A549 treated with Mapracorat at 1 μM for 4 hours (cell line): Measurements from ENCODE around the gene ZNF417. TPM values are rescaled to one million over a fixed set of nuclear protein-coding genes. Genes with fewer than 3 reads are reported as not detected.

Source experiments
- total RNA-seq: library from RNA; stranded (reverse); fragments of 200-300 nt; extraction: Qiagen RNA extraction; gene quantifications from 5 replicates; pipeline ENCODE4 v1.2.3, GENCODE V29; 2022

ZNF417 gene
- total RNA-seq = 2.6 to 4.1 TPM (median 3.2 TPM) in 5 replicates

DNA sequence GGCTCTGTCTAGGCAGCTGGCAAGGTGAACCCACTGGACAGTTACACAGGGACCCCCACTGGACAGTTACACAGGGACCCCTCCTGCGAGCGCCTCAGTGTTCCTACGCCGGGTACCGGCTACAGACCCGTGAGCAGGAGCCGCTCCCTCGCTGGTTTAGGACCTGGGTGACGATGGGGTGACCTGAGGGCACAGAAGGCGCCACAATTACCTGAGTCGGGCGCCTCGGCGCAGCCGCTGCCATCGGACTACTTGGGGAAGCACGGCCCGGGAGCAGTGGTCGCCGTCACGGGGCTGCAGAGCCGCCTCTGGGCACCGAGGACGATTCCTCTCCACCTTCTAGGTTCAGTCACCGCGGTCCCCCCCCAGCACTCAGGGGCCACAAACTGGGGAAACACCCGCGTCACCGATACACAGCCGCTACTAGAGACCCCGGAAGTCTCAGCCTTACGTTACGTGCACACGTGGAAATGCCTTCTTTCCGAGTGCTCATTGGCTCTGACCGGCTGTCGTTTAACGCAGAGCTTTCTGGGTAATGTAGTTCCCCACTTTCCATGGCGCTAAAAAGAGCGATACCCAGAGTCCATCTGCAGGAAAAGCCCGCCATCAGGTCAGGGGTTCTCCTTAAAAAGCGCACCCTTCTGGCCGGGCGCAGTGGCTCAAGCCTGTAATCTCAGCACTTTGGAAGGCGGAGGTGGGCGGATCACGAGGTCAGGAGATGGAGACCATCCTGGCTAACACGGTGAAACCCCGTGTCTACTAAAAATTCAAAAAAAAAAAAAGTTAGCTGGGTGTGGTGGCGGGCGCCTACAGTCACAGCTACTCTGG lies at the start of gene ZNF417:
Gene ZNF417 (minus strand): TSS at position 425 of the 828 bp plus-strand sequence. CDS start 181 bp downstream, at position 244.

GRCh38 chr19:57947419-57948134 lies 31.2 kb upstream of the ZNF417 start, which contains the start of gene ZNF256:
Gene ZNF256, minus strand, starts transcription at chr19:57947706. Its CDS starts 232 bp downstream, at chr19:57947474.

GRCh38 chr19:57934820-57935665 lies 18.7 kb upstream of the ZNF417 start, which contains the start of gene ZNF418:
Gene ZNF418, minus strand, starts transcription at chr19:57935402. Its CDS starts 1,580 bp downstream, at chr19:57933822.

DNA sequence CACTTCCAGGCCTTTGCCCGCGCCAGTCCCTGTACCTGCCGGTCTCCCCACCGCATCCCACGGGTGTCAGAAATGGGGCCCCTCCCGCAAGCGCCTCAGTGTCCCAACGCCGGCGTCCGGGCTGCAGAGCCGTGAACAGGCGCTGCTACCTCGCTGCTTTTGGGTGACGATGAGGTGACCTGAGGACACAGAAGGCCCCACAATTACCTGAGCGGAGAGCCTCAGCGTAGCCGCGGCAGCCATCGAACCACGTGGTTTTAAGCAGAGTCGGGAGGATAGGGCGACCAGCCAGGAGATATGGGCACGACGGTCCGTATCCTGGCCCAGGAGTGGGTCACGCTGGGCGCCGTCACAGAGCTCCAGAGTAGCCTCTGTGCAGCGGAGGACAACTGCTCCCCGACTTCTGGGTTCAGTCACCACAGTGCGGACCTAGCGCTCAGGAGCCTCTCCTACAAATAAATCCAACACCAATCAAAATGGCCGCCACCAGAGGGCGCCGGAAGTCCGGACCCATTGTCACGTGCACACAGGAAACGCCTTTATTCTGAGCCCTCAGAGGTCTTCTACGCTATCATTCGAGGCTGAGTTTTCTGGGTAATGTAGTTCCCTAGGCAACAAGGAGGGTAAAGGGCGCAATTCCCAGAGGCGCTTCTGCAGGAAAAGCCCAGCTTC lies 27.7 kb downstream of the ZNF417 start, which contains the start of gene ZNF814:
Gene ZNF814 (minus strand): TSS at position 478 of the 672 bp plus-strand sequence. CDS start 235 bp downstream, at position 243.

Other genes starting within 250 kb of the ZNF417 start
- not detected in 5 replicates for gene ZSCAN4, start 247.7 kb downstream of the ZNF417 start, total RNA-seq
- gene ZNF551, start 234.6 kb downstream of the ZNF417 start, total RNA-seq = 4.4 to 6.7 TPM (median 5.3 TPM) in 5 replicates
- gene ZNF154, start 207.4 kb downstream of the ZNF417 start, total RNA-seq = not detected in 5 replicates
- gene ZNF671, start 189.0 kb downstream of the ZNF417 start, total RNA-seq = 0.83 to 1.2 TPM (median 1.1 TPM) in 5 replicates
- 4.0 to 6.8 TPM (median 5.0 TPM) in 5 replicates for gene ZNF776, start 169.8 kb downstream of the ZNF417 start, total RNA-seq
- 5.4 to 7.2 TPM (median 6.4 TPM) in 5 replicates for gene ZNF586, start 146.9 kb downstream of the ZNF417 start, total RNA-seq
- 4.8 to 6.0 TPM (median 5.3 TPM) in 5 replicates for gene ZNF552, start 101.7 kb downstream of the ZNF417 start, total RNA-seq
- 7.4 to 8.8 TPM (median 7.7 TPM) in 5 replicates for gene ZNF587B, start 86.3 kb downstream of the ZNF417 start, total RNA-seq
- gene ZNF587, start 66.7 kb downstream of the ZNF417 start, total RNA-seq = 4.5 to 8.3 TPM (median 6.6 TPM) in 5 replicates
- gene ZNF814, start 27.6 kb downstream of the ZNF417 start, total RNA-seq = 1.2 to 3.1 TPM (median 2.4 TPM) in 5 replicates
- 0.52 to 1.7 TPM (median 1.1 TPM) in 5 replicates for gene ZNF418, start 18.8 kb upstream of the ZNF417 start, total RNA-seq
- 0.85 to 1.4 TPM (median 1.1 TPM) in 5 replicates for gene ZNF256, start 31.1 kb upstream of the ZNF417 start, total RNA-seq
- gene C19orf18, start 57.9 kb upstream of the ZNF417 start, total RNA-seq = not detected in 5 replicates
- gene ZNF606, start 86.2 kb upstream of the ZNF417 start, total RNA-seq = 1.5 to 3.0 TPM (median 2.2 TPM) in 5 replicates
- gene ZSCAN1, start 117.4 kb upstream of the ZNF417 start, total RNA-seq = not detected in 5 replicates
- gene ZNF135, start 142.7 kb upstream of the ZNF417 start, total RNA-seq = not detected in 5 replicates
- gene ZSCAN18, start 181.6 kb upstream of the ZNF417 start, total RNA-seq = 2.2 to 5.8 TPM (median 2.4 TPM) in 5 replicates
- 2.5 to 3.1 TPM (median 2.8 TPM) in 5 replicates for gene ZNF329, start 234.2 kb upstream of the ZNF417 start, total RNA-seq